Thyroid gland (tissue), 4 donors: ENCODE results near the gene HEXIM2. TPM values are rescaled to one million over a fixed set of nuclear protein-coding genes. Genes with fewer than 3 reads are reported as not detected.

Source experiments
- DNase-seq, 2 donors: peaks; one replicate each; pipeline ENCODE4 v3.0.0-alpha.2; 2019
- H3K27ac ChIP-seq, 3 donors: fragments of 200-600 bp; sonication (generic); 1 replicate in 2 of 3; 2 replicates in 1 of 3; pipeline ENCODE4 v1.5.1; 2016 to 2019; ENCODE audit warnings: mild to moderate bottlenecking in 1 of 3, moderate library complexity in 1 of 3
- H3K27me3 ChIP-seq: fragments of 200-600 bp; sonication (generic); one replicate; pipeline ENCODE4 v1.5.1; 2019
- H3K36me3 ChIP-seq, 2 donors: fragments of 200-600 bp; sonication (generic); one replicate each; pipeline ENCODE4 v1.5.1; 2016 to 2019
- H3K4me1 ChIP-seq, 2 donors: fragments of 200-600 bp; sonication (generic); one replicate each; pipeline ENCODE4 v1.5.1; 2017 to 2019
- H3K4me3 ChIP-seq, 3 donors: fragments of 200-600 bp; sonication (generic); replicated peaks in 1 of 3; 1 replicate in 2 of 3; 2 replicates in 1 of 3; pipeline ENCODE4 v1.5.1; 2016; ENCODE audit warnings: mild to moderate bottlenecking in 1 of 3
- H3K9me3 ChIP-seq: fragments of 200-600 bp; sonication (generic); one replicate; pipeline ENCODE4 v1.5.1; 2017
- POLR2A ChIP-seq, 2 donors: fragments of 450-650 bp; IDR thresholded peaks; one replicate each; pipeline ENCODE4 v1.6.1; 2017; ENCODE audit warnings: antibody characterized with exemption in 2 of 2, mild to moderate bottlenecking in 2 of 2, moderate library complexity in 1 of 2
- WGBS, 2 donors: methylation state at CpG; one replicate each; pipeline ENCODE4 v1.1.5; 2017; 5-methylcytosine and 5-hydroxymethylcytosine counted together
- intact Hi-C: fragments of 100-400 bp; cut with DNase I; formaldehyde crosslinking; loops from one replicate; pipeline ENCODE4 v1.15.1; 2023
- total RNA-seq, 4 donors: library from RNA; depleted of rRNA; stranded (reverse); fragments of >200 nt; gene quantifications; one replicate each; pipeline ENCODE4 v1.2.3, GENCODE V29; 2016
- TF ChIP-seq, protein P1 (sequence below), 6 experiments: fragments of 200-600 bp in 3 of 6; fragments of 450-650 bp in 3 of 6; sonication (generic) in 3 of 6; IDR thresholded peaks; one replicate each; pipeline ENCODE4 v1.5.1; 2016 to 2019; ENCODE audit warnings: antibody characterized with exemption in 6 of 6, mild to moderate bottlenecking in 2 of 6, inconsistent platforms in 1 of 6, moderate library complexity in 1 of 6

The HEXIM2 gene
- total RNA-seq, 4 donors from 2014 or later = 3.9 to 16.3 (median 10.0) TPM

- H3K27me3 ChIP-seq = no peaks in the 10 kb centered on the region
- WGBS, 2 donors = 95 to 96% methylated on average over 7 of the region's 7 CpGs
- peaks cover 9 to 13% of the 10 kb centered on the region in 2 donors for H3K4me1 ChIP-seq
- no peak for DNase-seq
- H3K36me3 ChIP-seq = no peaks in the 10 kb centered on the region
- no peak overlapping the region for H3K27ac ChIP-seq
- H3K9me3 ChIP-seq = no peaks in the 10 kb centered on the region
- no peak for TF ChIP-seq POLR2A (IDR thresholded peaks at IDR 0.05)
- TF ChIP-seq, protein P1, sequence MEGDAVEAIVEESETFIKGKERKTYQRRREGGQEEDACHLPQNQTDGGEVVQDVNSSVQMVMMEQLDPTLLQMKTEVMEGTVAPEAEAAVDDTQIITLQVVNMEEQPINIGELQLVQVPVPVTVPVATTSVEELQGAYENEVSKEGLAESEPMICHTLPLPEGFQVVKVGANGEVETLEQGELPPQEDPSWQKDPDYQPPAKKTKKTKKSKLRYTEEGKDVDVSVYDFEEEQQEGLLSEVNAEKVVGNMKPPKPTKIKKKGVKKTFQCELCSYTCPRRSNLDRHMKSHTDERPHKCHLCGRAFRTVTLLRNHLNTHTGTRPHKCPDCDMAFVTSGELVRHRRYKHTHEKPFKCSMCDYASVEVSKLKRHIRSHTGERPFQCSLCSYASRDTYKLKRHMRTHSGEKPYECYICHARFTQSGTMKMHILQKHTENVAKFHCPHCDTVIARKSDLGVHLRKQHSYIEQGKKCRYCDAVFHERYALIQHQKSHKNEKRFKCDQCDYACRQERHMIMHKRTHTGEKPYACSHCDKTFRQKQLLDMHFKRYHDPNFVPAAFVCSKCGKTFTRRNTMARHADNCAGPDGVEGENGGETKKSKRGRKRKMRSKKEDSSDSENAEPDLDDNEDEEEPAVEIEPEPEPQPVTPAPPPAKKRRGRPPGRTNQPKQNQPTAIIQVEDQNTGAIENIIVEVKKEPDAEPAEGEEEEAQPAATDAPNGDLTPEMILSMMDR (IDR thresholded peaks at IDR 0.05) = no peak
- no peak overlapping the region for H3K4me3 ChIP-seq
- intact Hi-C loops = no loop called here
Observed at GRCh38 chr17:45164734-45165269, 3.1 kb downstream of the HEXIM2 start.

GRCh38 chr17:45168991-45169752 lies 7.5 kb downstream of the HEXIM2 start:
- TF ChIP-seq, protein P1 (IDR thresholded peaks at IDR 0.05) = no peak
- no peak for TF ChIP-seq POLR2A (IDR thresholded peaks at IDR 0.05)
- Histone ChIP-seq H3K36me3 (no peaks in the 10 kb centered on the region), H3K9me3 (no peaks in the 10 kb centered on the region), H3K4me1 (peaks cover 28 to 35% of the 10 kb centered on the region in 2 donors), H3K27ac (no peak overlapping the region), H3K27me3 (no peaks in the 10 kb centered on the region), H3K4me3 (no peak overlapping the region)
- intact Hi-C loops = no loop called here
- no peak for DNase-seq
- 94 to 98% methylated on average over 38 to 40 of the region's 43 CpGs for WGBS, 2 donors

- intact Hi-C loops = no loop called here
- H3K27me3 ChIP-seq = no peaks in the 10 kb centered on the region
- H3K4me3 ChIP-seq = no peak overlapping the region
- no peaks in the 10 kb centered on the region for H3K36me3 ChIP-seq
- H3K27ac ChIP-seq = peak overlapping the region; percentile 77 to 98 (median 97)
- WGBS, 2 donors = 90 to 96% methylated on average over 10 to 12 of the region's 12 CpGs
- no peak for DNase-seq
- H3K4me1 ChIP-seq = peaks cover 28 to 35% of the 10 kb centered on the region in 2 donors
- no peak for TF ChIP-seq POLR2A (IDR thresholded peaks at IDR 0.05)
- TF ChIP-seq, protein P1 (IDR thresholded peaks at IDR 0.05) = no peak
- no peaks in the 10 kb centered on the region for H3K9me3 ChIP-seq
Observed at GRCh38 chr17:45170280-45170930, 8.7 kb downstream of the HEXIM2 start.

DNA sequence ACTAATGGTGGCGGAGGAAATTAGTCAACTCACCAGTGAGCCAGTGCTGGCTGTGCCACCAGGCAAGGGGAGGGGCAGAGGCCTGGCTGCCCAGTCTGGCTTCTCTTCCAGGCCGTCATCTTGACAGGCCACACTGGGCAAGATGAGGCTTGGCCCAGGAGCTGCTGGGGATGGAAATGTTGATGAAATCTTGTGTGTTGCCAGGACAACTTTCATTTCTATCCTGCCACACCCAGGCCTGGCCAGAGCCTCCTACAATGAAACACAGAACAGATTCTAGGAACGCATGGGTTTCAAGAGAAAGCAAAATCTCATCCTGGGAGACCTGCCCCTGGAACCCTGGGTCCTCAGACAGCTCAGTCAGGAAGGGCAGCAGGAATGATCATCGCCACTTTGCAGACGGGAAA lies 9.3 kb downstream of the HEXIM2 start:
- intact Hi-C loops = no loop called here
- Histone ChIP-seq H3K27ac (peak overlapping the region; percentile 77 to 98 (median 97)), H3K36me3 (no peaks in the 10 kb centered on the region), H3K4me3 (no peak overlapping the region), H3K9me3 (no peaks in the 10 kb centered on the region), H3K4me1 (peaks cover 28 to 38% of the 10 kb centered on the region in 2 donors), H3K27me3 (no peaks in the 10 kb centered on the region)
- peak; percentile 56 for DNase-seq
- 28 to 35% methylated on average over 4 to 5 of the region's 5 CpGs for WGBS, 2 donors
- TF ChIP-seq POLR2A (IDR thresholded peaks at IDR 0.05) = no peak
- TF ChIP-seq, protein P1 (IDR thresholded peaks at IDR 0.05) = no peak
